ENCODE measurements around the gene ATP6V1B1.

GRCh38 chr2:70965506-70965905, 29.8 kb downstream of the ATP6V1B1 start:
- TF ChIP-seq EZH2 (IDR thresholded peaks at IDR 0.05; ENCODE audit: low read depth) (no peak), CTCF (conservative IDR thresholded peaks at IDR 0.05) (no peak)
